ENCODE data around the gene RANBP3L.

DNA sequence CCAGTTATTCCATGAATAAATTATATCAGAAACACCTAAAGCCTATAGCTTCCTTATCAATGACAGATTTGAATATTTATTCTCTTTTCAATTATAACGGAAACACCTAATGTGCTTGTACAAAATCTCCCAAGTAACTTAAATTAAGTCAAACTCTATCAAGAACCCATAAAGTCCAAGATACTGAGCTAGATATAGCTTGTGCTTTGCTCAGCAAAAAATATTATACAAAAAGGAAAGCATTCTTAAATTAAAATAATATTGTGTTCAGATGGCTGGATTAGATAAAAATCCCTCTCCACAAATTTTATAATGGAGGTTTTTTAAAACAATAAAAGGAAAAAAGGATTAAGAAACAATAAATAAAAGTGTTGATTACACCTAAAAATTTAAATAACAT lies 83.7 kb downstream of the RANBP3L start:
- no peak for TF ChIP-seq POLR2A (IDR thresholded peaks at IDR 0.05)
- TF ChIP-seq, protein P1, sequence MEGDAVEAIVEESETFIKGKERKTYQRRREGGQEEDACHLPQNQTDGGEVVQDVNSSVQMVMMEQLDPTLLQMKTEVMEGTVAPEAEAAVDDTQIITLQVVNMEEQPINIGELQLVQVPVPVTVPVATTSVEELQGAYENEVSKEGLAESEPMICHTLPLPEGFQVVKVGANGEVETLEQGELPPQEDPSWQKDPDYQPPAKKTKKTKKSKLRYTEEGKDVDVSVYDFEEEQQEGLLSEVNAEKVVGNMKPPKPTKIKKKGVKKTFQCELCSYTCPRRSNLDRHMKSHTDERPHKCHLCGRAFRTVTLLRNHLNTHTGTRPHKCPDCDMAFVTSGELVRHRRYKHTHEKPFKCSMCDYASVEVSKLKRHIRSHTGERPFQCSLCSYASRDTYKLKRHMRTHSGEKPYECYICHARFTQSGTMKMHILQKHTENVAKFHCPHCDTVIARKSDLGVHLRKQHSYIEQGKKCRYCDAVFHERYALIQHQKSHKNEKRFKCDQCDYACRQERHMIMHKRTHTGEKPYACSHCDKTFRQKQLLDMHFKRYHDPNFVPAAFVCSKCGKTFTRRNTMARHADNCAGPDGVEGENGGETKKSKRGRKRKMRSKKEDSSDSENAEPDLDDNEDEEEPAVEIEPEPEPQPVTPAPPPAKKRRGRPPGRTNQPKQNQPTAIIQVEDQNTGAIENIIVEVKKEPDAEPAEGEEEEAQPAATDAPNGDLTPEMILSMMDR (IDR thresholded peaks at IDR 0.05) = no peak

Measured in uterus (tissue), 2 donors.